ENCODE measurements around the gene MRPS23.

DNA sequence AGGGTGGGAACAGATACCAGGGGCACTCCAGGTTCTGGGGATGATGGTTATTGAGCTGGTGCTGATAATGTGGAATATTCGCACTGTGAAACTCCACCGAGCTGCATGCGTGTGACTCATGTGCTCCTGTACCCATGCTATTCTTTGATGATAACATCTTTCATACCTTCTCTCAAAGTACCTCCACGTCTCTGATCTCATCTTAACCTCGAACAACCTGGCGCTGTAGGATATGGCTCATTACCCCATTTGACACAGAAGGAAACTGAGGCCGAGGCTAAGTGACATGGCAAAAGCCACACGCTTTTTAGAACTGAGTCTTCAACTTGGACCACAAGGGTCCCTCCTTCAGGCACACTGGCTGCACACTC is 30.2 kb upstream of the MRPS23 start:
- TF ChIP-seq, protein P1, sequence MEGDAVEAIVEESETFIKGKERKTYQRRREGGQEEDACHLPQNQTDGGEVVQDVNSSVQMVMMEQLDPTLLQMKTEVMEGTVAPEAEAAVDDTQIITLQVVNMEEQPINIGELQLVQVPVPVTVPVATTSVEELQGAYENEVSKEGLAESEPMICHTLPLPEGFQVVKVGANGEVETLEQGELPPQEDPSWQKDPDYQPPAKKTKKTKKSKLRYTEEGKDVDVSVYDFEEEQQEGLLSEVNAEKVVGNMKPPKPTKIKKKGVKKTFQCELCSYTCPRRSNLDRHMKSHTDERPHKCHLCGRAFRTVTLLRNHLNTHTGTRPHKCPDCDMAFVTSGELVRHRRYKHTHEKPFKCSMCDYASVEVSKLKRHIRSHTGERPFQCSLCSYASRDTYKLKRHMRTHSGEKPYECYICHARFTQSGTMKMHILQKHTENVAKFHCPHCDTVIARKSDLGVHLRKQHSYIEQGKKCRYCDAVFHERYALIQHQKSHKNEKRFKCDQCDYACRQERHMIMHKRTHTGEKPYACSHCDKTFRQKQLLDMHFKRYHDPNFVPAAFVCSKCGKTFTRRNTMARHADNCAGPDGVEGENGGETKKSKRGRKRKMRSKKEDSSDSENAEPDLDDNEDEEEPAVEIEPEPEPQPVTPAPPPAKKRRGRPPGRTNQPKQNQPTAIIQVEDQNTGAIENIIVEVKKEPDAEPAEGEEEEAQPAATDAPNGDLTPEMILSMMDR (IDR thresholded peaks at IDR 0.05; ENCODE audit: low read length) = no peak
- no peak for TF ChIP-seq EZH2 (IDR thresholded peaks at IDR 0.05; ENCODE audit: borderline replicate concordance, low read length)
